WTC11 (cell line): Measurements from ENCODE around the gene STXBP5. TPM values are rescaled to one million over a fixed set of nuclear protein-coding genes. Genes with fewer than 3 reads are reported as not detected.

Experiments used
- ATAC-seq: fragments of 200-7000 bp; cut with Tn5 transposase; 2 replicates; pipeline ENCODE4 v1.10.0; 2021; ENCODE audit warnings: mild to moderate bottlenecking, moderate library complexity
- CTCF ChIA-PET: fragments of 300-600 bp; sonication (Branson Sonifier 250); formaldehyde crosslinking; loops from one replicate; lab custom pipeline; 2021; ENCODE audit warnings: antibody characterized with exemption; lab: Charles Lee
- POLR2A ChIA-PET: fragments of 350-600 bp; sonication (Branson Sonifier 250); formaldehyde crosslinking; loops from one replicate; lab custom pipeline; 2021; ENCODE audit warnings: antibody characterized with exemption; lab: Charles Lee
- DNase-seq: peaks from one replicate; pipeline ENCODE4 v3.0.0; 2021; ENCODE audit warnings: low spot score
- H3K27ac Mint-ChIP-seq: 2 replicates; pipeline ENCODE4 v1.8.0; 2021; ENCODE audit warnings: mixed read lengths
- H3K27me3 Mint-ChIP-seq: 2 replicates; pipeline ENCODE4 v1.8.0; 2021; ENCODE audit warnings: low read depth, mild to moderate bottlenecking, moderate library complexity, mixed read lengths
- H3K36me3 Mint-ChIP-seq: 2 replicates; pipeline ENCODE4 v1.8.0; 2021; ENCODE audit warnings: mixed read lengths
- H3K4me1 Mint-ChIP-seq: 2 replicates; pipeline ENCODE4 v1.8.0; 2022; ENCODE audit warnings: mixed read lengths
- H3K4me3 Mint-ChIP-seq: 2 replicates; pipeline ENCODE4 v1.8.0; 2021; ENCODE audit warnings: mild to moderate bottlenecking, moderate library complexity, mixed read lengths
- H3K9me3 Mint-ChIP-seq: 2 replicates; pipeline ENCODE4 v1.8.0; 2021; ENCODE audit warnings: mixed read lengths
- AR ChIP-seq: fragments of 250-450 bp; sonication (Bioruptor Pico); IDR thresholded peaks from 2 replicates; pipeline ENCODE4 v1.9.0; 2021; ENCODE audit warnings: mild to moderate bottlenecking
- ATF1 ChIP-seq: sonication (generic); formaldehyde crosslinking; IDR thresholded peaks from 2 replicates; pipeline ENCODE4 v1.8.1; 2023; ENCODE audit warnings: mild to moderate bottlenecking, moderate library complexity, missing genetic modification reagents
- CDX4 ChIP-seq: fragments of 250-450 bp; sonication (Bioruptor Pico); IDR thresholded peaks from 2 replicates; pipeline ENCODE4 v1.9.0; 2021; ENCODE audit warnings: moderate library complexity, mild to moderate bottlenecking, inconsistent platforms, borderline replicate concordance
- CTCF ChIP-seq: fragments of 200-600 bp; IDR thresholded peaks from 2 replicates; pipeline ENCODE4 v1.8.0; 2022; ENCODE audit warnings: antibody characterized with exemption
- GTF2I ChIP-seq: fragments of 250-450 bp; sonication (Bioruptor Pico); conservative IDR thresholded peaks from 2 replicates; pipeline ENCODE4 v1.4.0; 2021; ENCODE audit warnings: mild to moderate bottlenecking
- JUN ChIP-seq: sonication (generic); formaldehyde crosslinking; IDR thresholded peaks from 2 replicates; pipeline ENCODE4 v1.8.0; 2023; ENCODE audit warnings: mild to moderate bottlenecking, missing genetic modification reagents
- MAX ChIP-seq: sonication (generic); formaldehyde crosslinking; IDR thresholded peaks from 2 replicates; pipeline ENCODE4 v1.8.0; 2022; ENCODE audit warnings: mild to moderate bottlenecking, missing genetic modification reagents
- MYBL2 ChIP-seq: sonication (generic); formaldehyde crosslinking; IDR thresholded peaks from 2 replicates; pipeline ENCODE4 v1.8.1; 2023; ENCODE audit warnings: mild to moderate bottlenecking, moderate library complexity, missing genetic modification reagents
- NFATC4 ChIP-seq: fragments of 250-450 bp; sonication (Bioruptor Pico); IDR thresholded peaks from 2 replicates; pipeline ENCODE4 v1.9.0; 2021; ENCODE audit warnings: mild to moderate bottlenecking
- NR1H2 ChIP-seq: sonication (generic); formaldehyde crosslinking; IDR thresholded peaks from 2 replicates; pipeline ENCODE4 v1.9.0; 2021; ENCODE audit warnings: mild to moderate bottlenecking, moderate library complexity, missing genetic modification reagents
- USF1 ChIP-seq: sonication (generic); formaldehyde crosslinking; IDR thresholded peaks from 2 replicates; pipeline ENCODE4 v1.8.0; 2022; ENCODE audit warnings: mild to moderate bottlenecking, missing genetic modification reagents
- USF2 ChIP-seq: sonication (generic); formaldehyde crosslinking; IDR thresholded peaks from 2 replicates; pipeline ENCODE4 v1.8.1; 2023; ENCODE audit warnings: mild to moderate bottlenecking, missing genetic modification reagents, moderate library complexity
- ZBTB21 ChIP-seq: sonication (generic); formaldehyde crosslinking; IDR thresholded peaks from 2 replicates; pipeline ENCODE4 v1.8.1; 2023; ENCODE audit warnings: mild to moderate bottlenecking, missing genetic modification reagents, borderline replicate concordance
- ZNF219 ChIP-seq: sonication (generic); formaldehyde crosslinking; IDR thresholded peaks from 2 replicates; pipeline ENCODE4 v1.8.0; 2023; ENCODE audit warnings: missing genetic modification reagents, mild to moderate bottlenecking, borderline replicate concordance
- ZNF416 ChIP-seq: fragments of 250-450 bp; sonication (Bioruptor Pico); IDR thresholded peaks from 2 replicates; pipeline ENCODE4 v1.9.0; 2021; ENCODE audit warnings: mild to moderate bottlenecking, inconsistent platforms
- ZNF512 ChIP-seq: sonication (generic); formaldehyde crosslinking; IDR thresholded peaks from 2 replicates; pipeline ENCODE4 v1.8.1; 2022; ENCODE audit warnings: missing genetic modification reagents, borderline replicate concordance
- ZNF532 ChIP-seq: fragments of 250-450 bp; sonication (Bioruptor Pico); IDR thresholded peaks from 2 replicates; pipeline ENCODE4 v1.9.0; 2021; ENCODE audit warnings: mild to moderate bottlenecking, borderline replicate concordance
- total RNA-seq: library from RNA; stranded (reverse); gene quantifications from 3 replicates; pipeline ENCODE4 v1.2.3, GENCODE V29; 2021

STXBP5 gene
- total RNA-seq, 1 experiment from 2014 or later = 13.2 TPM

- TF ChIP-seq ZNF512 = no peak
- no peak for TF ChIP-seq GTF2I (CRISPR knock-in tag)
- TF ChIP-seq CDX4 (CRISPR knock-in tag) = no peak
- TF ChIP-seq JUN (CRISPR knock-in tag) = no peak
- TF ChIP-seq ZNF219 (CRISPR knock-in tag) = no peak
- no peak for TF ChIP-seq ZNF532 (CRISPR knock-in tag)
- TF ChIP-seq MYBL2 (CRISPR knock-in tag) = no peak
- no peak for TF ChIP-seq USF2 (CRISPR knock-in tag)
- no peak for TF ChIP-seq NR1H2
- TF ChIP-seq, all 79 proteins: peak for 0
Measured at GRCh38 chr6:147381712-147382111, 177.5 kb downstream of the STXBP5 start (continued).

- ChIA-PET CTCF (interaction anchor here (0.5 to 1.6 kb wide), 7 partner anchors 31 to 808 kb away, joined by 3 to 5 read pairs (median 3); no protein-coding TSS in a partner anchor), POLR2A (no interaction called here)
- H3K36me3 Mint-ChIP-seq = peaks cover 27% of the 10 kb centered on the region
- no peak for TF ChIP-seq ZNF416 (CRISPR knock-in tag)
- TF ChIP-seq ATF1 (CRISPR knock-in tag) = no peak
- TF ChIP-seq MAX (CRISPR knock-in tag) = no peak
- TF ChIP-seq NFATC4 (CRISPR knock-in tag) = no peak
- no peak for TF ChIP-seq USF1 (CRISPR knock-in tag)
- TF ChIP-seq CTCF = peak; percentile 44; the same call in 1 of the 2 replicates
- TF ChIP-seq JUN (CRISPR knock-in tag) = no peak
- no peak for TF ChIP-seq ZBTB21
- TF ChIP-seq AR (CRISPR knock-in tag) = no peak
- peaks cover 13% of the 10 kb centered on the region for H3K4me1 Mint-ChIP-seq
- peaks cover 22% of the 10 kb centered on the region for H3K9me3 Mint-ChIP-seq
- no peak for ATAC-seq
- no peak overlapping the region for H3K4me3 Mint-ChIP-seq
- H3K27me3 Mint-ChIP-seq = no peaks in the 10 kb centered on the region
- DNase-seq = no peak
- H3K27ac Mint-ChIP-seq = no peak overlapping the region
Measured at GRCh38 chr6:147382945-147383554, 178.8 kb downstream of the STXBP5 start.
